ENCODE measurements around the gene SHC4. TPM values are rescaled to one million over a fixed set of nuclear protein-coding genes. Genes with fewer than 3 reads are reported as not detected.
A peak's percentile ranks its signal among the peaks of the same experiment; 100 is the strongest.

Gene SHC4
- total and polyA plus RNA-seq, 9 of the 15 experiments (the other 6 are each of a cell fraction or from before 2014, with no cell fraction given): 0.43 to 1.2 (median 0.67) TPM

DNA sequence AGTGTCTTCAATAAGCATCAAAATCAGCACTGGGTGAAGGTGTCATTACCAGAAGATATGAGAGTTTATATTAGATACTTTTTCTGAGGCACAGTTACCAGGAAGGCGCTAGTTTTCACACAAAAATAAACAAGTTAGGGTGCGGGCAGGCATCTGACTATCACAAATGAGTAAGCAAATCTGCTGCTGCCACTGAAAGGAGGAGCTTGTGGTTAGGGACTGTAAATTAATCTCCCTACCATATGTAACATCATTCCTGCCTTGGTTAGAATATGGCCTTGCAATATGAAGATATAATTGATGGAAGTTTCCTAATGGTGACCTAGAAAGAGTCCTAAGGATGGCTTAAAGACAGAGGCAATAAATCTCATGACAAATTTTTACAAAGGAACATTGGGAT lies 105.3 kb downstream of the SHC4 start (continued):
- TF ChIP-seq, protein P1, sequence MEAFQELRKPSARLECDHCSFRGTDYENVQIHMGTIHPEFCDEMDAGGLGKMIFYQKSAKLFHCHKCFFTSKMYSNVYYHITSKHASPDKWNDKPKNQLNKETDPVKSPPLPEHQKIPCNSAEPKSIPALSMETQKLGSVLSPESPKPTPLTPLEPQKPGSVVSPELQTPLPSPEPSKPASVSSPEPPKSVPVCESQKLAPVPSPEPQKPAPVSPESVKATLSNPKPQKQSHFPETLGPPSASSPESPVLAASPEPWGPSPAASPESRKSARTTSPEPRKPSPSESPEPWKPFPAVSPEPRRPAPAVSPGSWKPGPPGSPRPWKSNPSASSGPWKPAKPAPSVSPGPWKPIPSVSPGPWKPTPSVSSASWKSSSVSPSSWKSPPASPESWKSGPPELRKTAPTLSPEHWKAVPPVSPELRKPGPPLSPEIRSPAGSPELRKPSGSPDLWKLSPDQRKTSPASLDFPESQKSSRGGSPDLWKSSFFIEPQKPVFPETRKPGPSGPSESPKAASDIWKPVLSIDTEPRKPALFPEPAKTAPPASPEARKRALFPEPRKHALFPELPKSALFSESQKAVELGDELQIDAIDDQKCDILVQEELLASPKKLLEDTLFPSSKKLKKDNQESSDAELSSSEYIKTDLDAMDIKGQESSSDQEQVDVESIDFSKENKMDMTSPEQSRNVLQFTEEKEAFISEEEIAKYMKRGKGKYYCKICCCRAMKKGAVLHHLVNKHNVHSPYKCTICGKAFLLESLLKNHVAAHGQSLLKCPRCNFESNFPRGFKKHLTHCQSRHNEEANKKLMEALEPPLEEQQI (IDR thresholded peaks at IDR 0.05): 0 out of 2 replicates have a peak, but pooled peaks have one; percentile 49
- TF ChIP-seq, protein P2, sequence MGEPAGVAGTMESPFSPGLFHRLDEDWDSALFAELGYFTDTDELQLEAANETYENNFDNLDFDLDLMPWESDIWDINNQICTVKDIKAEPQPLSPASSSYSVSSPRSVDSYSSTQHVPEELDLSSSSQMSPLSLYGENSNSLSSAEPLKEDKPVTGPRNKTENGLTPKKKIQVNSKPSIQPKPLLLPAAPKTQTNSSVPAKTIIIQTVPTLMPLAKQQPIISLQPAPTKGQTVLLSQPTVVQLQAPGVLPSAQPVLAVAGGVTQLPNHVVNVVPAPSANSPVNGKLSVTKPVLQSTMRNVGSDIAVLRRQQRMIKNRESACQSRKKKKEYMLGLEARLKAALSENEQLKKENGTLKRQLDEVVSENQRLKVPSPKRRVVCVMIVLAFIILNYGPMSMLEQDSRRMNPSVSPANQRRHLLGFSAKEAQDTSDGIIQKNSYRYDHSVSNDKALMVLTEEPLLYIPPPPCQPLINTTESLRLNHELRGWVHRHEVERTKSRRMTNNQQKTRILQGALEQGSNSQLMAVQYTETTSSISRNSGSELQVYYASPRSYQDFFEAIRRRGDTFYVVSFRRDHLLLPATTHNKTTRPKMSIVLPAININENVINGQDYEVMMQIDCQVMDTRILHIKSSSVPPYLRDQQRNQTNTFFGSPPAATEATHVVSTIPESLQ (CRISPR knock-in tag; IDR thresholded peaks at IDR 0.05): no peak
- no peak for TF ChIP-seq ZNF384 (IDR thresholded peaks at IDR 0.05; ENCODE audit: low read depth, low read length)
- TF ChIP-seq ZNF239 (CRISPR knock-in tag; IDR thresholded peaks at IDR 0.05): no peak
- TF ChIP-seq SREBF2 (CRISPR knock-in tag; IDR thresholded peaks at IDR 0.05): no peak
- no peak for TF ChIP-seq ZNF41 (CRISPR knock-in tag; conservative IDR thresholded peaks at IDR 0.05)
- TF ChIP-seq ZNF184 (CRISPR knock-in tag; IDR thresholded peaks at IDR 0.05): no peak
- no peak for TF ChIP-seq ZNF778 (CRISPR knock-in tag; IDR thresholded peaks at IDR 0.05)
- TF ChIP-seq HDAC1 (IDR thresholded peaks at IDR 0.05): 0 out of 4 replicates have a peak, but pooled peaks of 1 of the 2 experiments have one; percentile 32
- TF ChIP-seq, protein P3, sequence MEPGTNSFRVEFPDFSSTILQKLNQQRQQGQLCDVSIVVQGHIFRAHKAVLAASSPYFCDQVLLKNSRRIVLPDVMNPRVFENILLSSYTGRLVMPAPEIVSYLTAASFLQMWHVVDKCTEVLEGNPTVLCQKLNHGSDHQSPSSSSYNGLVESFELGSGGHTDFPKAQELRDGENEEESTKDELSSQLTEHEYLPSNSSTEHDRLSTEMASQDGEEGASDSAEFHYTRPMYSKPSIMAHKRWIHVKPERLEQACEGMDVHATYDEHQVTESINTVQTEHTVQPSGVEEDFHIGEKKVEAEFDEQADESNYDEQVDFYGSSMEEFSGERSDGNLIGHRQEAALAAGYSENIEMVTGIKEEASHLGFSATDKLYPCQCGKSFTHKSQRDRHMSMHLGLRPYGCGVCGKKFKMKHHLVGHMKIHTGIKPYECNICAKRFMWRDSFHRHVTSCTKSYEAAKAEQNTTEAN (CRISPR knock-in tag; IDR thresholded peaks at IDR 0.05): no peak
- no peak for TF ChIP-seq CREB1 (IDR thresholded peaks at IDR 0.05)
- no peak for TF ChIP-seq CREB1 (CRISPR knock-in tag; IDR thresholded peaks at IDR 0.05)
- TF ChIP-seq RBM15 (IDR thresholded peaks at IDR 0.05; ENCODE audit: insufficient read depth, low read length): no peak
- no peak for TF ChIP-seq MCM2 (IDR thresholded peaks at IDR 0.05; ENCODE audit: low read depth)
- peak; percentile 80 for TF ChIP-seq SMARCA4 (IDR thresholded peaks at IDR 0.05)
- TF ChIP-seq, protein P4, sequence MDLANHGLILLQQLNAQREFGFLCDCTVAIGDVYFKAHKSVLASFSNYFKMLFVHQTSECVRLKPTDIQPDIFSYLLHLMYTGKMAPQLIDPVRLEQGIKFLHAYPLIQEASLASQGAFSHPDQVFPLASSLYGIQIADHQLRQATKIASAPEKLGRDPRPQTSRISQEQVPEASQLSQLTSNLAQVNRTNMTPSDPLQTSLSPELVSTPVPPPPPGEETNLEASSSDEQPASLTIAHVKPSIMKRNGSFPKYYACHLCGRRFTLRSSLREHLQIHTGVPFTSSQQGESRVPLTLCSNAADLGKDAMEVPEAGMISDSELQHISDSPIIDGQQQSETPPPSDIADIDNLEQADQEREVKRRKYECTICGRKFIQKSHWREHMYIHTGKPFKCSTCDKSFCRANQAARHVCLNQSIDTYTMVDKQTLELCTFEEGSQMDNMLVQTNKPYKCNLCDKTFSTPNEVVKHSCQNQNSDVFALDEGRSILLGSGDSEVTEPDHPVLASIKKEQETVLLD (IDR thresholded peaks at IDR 0.05): no peak
- no peak for TF ChIP-seq BRD9 (IDR thresholded peaks at IDR 0.05; ENCODE audit: low read depth, partially characterized antibody)
- no peak for TF ChIP-seq NCOA4 (IDR thresholded peaks at IDR 0.05; ENCODE audit: partially characterized antibody)
- no peak for TF ChIP-seq CAMTA2 (CRISPR knock-in tag; conservative IDR thresholded peaks at IDR 0.05)
- no peak for TF ChIP-seq NFXL1 (CRISPR knock-in tag; IDR thresholded peaks at IDR 0.05)
- TF ChIP-seq U2AF2 (optimal IDR thresholded peaks at IDR 0.05; ENCODE audit: low read depth, low read length): no peak
- TF ChIP-seq RBM39 (optimal IDR thresholded peaks at IDR 0.05; ENCODE audit: low read depth, low read length): no peak
- no peak for TF ChIP-seq RHOXF2B (CRISPR knock-in tag; conservative IDR thresholded peaks at IDR 0.05)
- TF ChIP-seq SMC3 (conservative IDR thresholded peaks at IDR 0.05; ENCODE audit: insufficient read depth, low read depth, low read length): no peak

Measured in K562 (cell line).